Stimulated activated CD8-positive, alpha-beta memory T cell treated with anti-CD3 and anti-CD28 coated beads, Interleukin-4, amount 100 ng/mL, for 48 hours (primary cell): Measurements from ENCODE around the gene RAC3.

Source experiments
- DNase-seq: peaks from one replicate; pipeline ENCODE4 v3.0.0-alpha.2; 2020

RAC3 gene

DNA sequence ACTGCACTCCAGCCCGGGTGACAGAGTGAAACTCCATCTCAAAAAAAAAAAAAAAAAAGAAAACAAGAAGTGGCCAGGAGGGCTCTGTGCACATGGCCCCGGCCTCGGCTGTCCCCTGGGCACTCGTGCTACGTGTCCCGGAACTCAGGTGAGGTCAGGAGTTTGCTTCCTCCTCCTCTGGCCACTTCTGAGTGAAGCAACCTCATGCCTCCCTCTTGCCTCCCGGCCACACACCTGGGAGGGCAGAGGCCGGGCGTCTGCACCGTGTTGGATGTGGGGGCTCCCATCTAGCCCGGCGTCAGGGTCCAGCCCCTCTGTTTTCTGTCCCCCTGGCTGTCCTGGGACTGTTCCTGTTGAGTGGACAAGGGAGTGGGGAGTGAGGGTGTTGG, 31.9 kb upstream of the RAC3 start:
- no peak for DNase-seq

DNA sequence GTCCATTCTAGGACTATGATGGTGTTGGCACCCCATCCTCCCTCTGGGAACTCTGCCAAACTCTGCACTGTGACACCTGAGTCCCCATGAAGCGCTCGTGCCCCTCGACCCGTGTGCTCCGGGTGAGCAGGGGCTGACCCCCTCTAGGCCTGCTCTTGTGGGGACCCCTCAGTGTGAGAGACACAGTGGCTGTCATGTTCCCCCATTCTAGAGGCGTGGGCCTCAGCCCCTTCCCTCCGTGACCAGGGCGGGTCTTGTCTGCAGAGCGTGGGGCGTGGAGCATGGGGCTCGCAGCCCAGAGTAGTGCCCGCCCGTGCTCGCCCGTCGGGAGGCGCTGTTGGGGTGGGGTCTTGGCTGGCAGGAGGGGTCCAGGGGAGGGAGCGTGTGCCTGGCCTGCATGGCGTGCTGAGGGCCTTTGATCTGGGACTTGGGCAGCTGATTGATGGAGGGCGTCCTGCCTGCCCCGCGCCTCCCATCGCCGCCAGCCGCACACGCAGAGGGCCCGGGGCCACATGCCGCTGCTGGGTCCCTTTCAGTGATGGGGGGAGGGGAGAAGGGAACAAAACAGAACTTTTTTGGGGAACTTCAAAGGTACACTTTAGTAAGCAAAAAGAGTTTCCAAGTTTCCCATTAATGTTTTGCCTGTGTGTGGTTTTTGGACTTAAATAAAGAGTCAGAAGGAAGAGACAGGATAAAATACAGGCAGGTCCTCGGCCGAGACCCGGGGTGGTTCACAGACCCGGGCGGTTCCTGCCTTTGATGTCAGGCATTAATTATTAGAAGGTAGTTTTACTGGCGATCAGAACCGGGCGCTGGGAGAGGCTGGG, 31.3 kb upstream of the RAC3 start:
- DNase-seq: no peak

DNA sequence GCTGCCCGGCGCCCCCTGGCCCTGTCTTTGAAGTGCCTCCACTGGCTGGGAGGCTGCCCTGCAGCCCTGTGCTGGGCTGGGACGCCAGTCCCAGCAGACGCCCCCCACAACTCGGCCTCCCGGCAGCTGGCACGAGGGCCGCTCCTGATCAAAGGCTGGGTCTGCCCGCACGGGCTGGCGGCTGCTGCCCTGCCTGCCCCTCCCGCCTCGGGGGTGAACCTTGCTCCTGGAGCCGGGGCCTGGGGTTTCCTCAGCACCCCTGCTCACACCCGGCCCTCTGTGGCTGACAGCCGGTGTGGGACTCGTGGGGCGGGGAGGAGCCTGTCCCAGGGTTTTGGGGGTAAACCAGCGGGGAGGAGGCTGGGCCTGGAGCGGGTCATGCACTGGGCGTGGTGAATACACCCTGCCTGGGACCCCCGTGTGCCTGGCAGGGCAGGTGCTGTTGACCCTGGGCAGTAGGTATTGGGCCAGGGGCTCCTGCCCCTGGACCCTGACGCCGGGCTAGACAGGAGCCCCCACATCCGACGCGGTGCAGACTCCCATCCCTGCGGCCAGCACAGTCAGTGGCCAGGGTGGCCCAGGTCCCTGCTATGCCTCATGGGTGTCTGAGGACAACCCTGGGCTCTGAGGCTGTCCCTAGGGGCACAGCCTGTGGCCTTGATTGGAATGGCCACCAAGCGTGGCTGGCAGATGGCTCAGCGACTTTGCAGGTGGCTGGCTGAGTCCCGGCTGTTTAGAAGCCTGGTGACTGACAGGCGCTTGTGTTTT, 30.5 kb upstream of the RAC3 start:
- no peak for DNase-seq

DNA sequence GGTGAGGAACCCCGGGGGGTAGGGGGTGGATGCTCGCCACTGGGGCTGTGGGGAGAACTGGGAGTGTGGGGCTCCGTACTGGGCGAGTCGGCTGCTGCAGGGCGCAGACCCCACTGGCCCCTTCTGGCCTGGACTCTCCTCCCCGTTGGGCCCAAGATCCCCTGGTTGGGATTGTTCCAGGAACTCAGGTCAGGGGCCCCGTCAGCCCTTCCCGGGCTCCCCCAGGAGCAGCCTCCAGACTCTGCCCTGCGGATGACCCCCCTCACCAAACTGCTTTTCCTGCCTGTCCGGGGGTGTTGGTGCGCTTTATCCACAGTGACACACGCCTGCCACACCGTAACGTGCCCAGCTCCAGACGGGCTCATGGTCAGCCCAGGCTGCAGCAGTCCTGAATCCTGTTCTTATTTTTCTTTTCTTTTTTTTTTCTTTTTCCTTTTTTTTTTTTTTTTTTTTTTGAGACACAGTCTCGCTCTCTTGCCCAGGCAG, 29.9 kb upstream of the RAC3 start:
- DNase-seq: no peak

DNA sequence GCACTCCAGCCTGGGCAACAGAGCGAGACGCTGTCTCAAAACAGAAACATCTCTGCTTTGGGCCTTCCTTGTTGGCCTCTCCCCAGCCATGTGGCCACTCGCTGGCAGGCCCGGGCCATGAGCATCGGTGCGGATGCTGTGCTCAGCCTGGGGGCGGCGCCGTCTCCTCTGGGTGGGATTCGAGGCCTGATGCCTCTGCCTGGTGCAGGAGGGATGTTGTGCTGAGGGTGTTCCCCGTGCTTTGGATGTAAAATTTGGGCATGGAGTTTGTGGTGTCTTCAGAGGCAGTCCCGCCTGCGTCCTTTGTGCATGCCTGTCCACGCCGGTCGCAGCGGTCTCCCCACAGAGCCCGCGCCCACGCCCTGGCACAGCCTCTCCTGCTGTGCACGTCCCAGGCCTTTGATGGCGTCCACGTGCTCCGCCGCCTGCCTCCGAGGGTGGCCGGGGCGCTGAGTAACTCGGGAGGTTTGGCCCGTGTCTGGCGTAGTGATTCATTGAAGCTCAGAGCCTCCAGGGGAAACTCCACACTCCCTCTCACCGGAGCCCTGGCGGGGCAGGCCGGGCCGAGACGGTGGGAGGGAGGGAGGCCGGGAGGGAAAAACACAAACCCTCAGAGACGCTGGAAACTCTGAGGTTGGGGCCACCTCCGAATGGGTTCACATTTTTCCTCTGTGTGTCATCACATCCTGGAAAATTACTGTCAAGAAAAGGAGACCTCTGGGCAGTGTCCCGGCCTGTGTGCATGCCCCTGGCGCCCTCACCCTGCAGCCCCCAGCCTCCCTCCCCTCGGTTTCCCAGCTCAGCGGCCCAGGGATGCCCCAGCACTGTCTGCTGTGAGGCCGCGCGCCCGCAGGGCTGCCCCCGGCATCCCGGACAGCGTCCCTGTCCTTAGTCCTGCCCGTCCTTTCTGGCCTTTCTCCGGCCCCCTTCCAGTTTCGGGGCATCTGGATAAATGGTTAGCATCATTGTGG, 27.8 kb upstream of the RAC3 start:
- DNase-seq: peak; percentile 42

DNA sequence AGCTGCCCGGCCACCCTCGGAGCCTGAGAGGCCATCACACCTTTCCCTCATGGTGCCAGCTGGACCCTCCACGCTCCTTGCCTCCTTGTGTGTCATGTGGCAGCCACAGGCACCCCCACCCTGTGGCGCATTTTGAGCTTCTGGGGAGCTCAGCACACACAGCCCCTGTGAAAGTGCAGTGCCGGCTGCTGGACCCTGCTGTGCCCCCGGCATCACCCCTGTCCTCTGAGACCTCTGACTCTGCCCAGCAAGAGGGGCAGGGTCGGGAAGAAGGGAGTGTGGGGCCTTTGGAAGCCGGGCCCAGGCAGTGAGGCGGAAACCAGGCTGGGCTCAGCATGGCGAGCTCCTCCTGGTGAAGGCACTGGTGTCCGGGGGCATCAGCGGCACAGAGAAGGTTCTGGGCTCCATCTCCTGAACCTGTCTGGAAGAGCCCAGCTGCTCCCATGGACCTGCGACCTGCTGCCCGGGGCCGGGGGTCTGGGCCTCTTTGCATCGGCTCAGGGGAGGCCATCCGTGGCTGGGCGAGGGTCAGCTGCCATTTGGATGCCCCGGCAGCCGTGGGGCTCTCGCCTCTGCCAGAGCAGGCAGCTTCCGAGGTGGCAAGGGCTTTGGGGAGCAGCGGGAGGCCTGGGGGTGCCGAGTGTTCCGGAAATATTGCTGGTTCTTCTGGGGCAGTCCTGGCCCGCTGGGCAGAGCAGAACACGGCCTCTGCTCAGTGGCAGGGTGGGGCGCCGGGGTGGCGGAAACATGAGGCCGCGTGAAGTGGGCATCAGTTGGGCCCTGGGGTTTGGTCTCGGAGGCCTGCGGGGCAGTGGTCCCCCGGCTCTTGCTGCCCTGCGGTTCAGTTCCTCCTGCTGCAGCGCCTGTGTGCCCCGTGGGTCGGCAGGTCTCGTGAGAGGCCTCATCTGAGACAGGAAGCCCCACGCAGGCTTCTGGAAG, 26.7 kb upstream of the RAC3 start:
- DNase-seq: no peak

DNA sequence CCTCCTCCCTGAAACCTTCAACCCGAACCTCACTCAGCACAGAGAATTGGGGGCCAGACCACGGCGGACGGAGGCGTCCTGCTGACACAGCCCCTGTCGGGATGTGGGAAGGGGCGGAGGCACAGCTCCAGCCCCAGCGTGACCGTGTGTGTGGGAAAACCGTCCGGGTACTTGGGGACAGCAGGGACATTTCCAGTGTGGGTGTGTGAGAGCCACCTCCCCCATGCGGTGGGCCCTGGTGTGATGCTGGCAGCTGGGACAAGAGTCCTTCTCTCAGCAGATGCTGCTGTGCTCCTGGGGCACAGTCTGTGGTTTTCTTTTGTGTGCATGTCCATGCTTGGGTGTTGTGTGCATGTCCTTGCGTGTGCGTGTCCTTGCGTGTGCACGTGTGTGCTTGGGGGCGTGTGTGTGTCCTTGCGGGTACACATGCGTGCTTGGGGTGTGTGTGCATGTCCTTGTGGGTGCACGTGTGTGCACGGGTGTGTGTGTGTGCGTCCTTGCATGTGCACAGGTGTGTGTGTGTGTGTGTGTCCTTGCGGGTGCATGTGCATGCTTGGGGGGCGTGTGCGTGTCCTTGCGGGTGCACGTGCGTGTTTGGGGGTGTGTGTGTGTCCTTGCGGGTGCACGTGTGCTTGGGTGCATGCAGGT, 25.7 kb upstream of the RAC3 start:
- no peak for DNase-seq

DNA sequence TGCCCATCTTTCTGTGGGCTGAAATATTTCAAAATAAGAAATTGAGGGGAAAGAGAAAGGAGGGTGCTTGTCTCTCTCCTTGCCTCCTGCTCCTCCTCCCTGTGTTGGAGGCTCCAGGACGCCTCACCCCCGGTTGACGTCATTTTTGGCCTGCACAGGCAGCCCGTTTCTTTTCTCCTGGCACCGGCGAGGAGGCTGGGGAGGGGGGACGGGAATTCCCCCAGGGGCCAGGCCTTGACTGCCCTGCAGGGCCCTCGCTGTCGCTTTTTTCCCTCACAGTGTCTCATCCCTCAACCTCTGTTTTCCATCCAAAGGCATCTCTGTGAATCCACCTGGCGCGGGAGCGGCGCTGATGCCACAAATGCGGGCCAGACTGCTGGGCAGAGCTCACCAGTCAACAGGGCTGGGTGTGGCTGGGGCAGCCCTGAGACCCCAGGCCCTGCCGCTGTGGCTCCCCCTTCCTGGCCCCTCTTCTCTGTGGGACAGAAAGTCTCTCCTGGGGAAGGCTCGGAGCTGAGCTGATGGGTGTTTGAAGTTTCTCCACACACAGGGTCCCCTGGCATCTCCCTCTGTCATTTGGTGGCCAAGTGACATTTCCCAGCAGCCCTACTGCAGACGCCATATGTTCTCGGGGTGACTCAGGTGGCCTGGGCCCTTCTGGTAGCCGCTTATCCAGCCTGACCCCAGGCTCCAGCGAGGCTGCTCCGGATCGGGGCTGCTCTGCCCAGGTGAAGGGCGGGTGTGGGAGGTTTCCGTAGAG, 24.8 kb upstream of the RAC3 start:
- DNase-seq: no peak

DNA sequence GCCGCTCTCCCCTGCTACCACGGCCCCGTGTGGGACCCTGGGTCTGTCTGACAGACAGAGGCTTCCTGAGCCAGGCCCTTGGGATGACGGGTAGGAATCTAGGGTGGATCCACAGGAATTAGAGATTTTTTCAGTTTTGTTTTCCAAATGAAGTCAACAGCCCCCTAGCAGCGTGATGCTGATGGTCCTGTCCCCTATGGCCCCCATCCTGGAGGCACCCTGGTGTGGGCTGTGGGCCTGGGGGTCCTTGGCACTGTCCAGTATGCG, 24.3 kb upstream of the RAC3 start:
- DNase-seq: no peak

DNA sequence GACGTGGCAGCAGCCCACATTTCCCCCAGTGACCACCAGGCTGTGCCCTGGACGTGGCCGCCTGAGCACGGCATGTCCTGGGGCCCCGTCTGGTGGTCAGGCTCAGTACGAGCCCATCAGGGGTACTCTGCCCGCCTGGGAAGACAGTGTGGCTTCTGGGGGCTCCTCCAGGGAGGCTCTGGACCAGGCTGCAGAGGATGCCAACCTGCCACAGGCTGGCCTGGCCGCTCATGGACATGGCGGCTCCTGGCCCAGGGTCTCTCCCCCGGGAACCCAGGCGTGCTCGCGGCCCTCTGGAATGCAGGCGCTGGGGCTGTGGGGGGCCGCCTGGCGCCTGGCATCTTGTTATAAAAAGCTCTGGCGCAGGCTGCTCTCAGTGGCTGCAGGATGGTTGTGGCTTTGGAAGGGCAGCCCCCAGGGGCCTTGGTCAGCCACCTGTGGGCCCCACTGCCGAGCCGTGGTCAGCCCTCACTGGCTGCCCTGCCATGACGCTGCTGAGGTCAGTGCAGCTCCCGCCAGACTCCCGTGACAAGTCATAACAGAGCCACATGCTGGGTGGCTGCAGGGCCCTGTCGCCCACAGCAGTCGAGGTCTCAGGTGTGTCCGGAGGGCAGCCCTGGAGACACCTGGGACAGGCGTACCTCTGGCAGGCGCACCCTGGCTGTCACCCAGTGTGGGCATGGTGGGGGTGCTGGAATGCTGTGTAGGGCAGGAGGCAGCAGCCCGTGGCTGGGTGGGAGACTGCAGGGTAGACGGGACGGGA, 23.8 kb upstream of the RAC3 start:
- no peak for DNase-seq

DNA sequence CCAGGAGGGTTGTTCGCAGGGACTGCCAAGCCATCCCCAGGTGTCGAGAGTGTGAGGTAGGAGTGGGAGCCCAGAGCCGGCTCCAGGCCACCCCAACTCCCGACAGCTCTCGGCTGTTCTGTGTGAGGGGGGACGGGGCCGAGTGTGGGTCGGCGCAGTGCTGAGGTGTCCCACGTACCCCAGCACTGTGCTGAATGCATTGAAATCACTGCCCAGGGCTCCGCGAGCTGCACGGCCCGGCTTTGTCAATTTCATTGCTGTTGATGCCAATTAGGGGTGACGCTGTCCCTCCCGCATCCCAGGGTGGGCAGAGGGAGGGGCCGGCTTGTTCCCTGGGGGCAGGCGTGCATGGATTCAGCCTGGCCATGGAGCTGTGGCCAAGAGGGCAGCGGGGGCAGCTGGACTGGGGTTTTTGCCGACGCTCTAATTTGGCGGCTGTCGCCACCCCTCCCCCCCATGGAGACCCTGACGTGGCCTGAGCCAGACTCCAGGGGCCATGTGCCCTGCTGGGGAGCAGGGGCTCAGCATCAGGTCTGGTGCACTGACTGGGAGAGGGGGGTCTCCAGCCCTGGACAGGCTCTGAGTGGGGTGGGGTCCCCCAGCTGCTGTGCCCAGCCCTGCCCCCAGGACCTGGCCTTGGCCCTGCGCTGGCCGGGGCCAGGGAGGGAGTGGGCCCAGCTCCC, 23.1 kb upstream of the RAC3 start:
- DNase-seq: no peak

DNA sequence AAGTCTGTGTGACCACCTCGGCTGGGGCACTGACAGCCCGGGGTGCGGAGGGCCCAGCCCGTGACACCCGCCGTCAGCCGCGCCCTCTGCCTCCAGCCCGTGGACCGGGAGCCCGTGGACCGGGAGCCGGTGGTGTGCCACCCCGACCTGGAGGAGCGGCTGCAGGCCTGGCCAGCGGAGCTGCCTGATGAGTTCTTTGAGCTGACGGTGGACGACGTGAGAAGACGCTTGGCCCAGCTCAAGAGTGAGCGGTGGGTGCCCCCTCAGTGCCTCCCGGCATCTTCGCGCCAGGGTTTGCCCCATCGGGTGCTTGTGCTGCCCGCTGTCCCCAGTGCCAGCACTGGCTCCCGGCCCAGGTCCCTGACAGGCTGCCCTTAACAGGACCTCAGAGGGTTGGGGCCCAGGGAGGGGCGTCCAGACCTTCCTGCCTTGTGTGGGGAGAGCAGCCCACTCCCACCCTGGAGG, 22.5 kb upstream of the RAC3 start:
- no peak for DNase-seq

DNA sequence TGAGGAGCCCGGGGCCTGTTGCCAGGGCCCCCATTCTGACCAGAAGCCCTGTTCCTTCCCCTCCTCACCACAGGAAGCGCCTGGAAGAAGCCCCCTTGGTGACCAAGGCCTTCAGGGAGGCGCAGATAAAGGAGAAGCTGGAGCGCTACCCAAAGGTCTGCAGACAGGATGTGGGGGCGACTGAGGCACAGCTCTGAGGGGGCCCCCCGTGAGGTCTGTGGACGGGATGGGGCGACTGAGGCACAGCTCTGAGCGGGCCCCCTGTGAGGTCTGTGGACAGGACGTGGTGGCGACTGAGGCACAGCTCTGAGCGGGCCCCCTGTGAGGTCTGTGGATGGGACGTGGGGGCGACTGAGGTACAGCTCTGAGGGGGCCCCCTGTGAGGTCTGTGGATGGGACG, 22.1 kb upstream of the RAC3 start:
- DNase-seq: no peak

DNA sequence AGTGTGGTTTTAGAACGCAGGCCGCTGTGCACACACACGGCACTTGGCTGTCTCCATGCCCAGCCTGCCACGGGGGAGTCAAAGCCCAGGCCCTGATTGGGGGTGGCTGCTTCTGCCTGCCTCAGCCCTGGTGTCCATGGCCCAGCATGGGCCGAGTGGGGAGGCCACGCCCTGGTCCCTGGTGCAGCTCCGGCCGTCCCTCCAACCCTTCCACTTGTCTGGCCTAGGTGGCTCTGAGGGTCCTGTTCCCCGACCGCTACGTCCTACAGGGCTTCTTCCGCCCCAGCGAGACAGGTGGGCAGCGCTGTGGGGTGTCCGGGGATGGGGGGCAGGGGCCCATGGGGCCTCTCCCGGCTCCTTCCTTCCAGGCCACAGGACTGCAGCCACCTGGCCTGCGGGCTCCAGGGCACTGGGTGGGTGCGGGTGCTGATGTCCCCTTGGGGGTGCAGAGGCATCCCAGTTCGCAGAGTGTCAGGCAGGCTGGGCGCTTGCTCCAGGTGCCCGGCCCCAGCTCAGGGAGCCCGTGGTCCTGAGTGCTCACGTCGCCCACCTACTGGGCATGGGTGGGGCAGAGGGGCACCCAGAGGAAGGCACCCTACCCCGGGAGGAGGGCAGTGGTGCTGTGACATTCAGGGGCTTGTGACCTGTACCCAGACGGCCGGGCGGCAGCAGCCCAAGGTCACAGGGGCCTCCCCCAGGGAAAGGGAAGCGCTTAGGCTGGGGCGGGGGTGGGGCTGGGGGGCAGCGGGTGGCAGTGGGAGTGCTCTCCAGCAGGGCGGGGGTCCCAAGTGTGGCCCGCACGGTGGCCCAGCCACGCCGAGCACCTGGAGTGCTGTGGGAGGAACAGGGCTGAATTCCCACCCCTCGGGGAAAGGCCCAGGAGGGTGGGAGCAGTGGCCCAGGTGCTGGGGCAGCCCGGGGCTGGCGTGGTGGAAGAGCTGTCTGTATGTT, 20.6 kb upstream of the RAC3 start:
- DNase-seq: no peak

DNA sequence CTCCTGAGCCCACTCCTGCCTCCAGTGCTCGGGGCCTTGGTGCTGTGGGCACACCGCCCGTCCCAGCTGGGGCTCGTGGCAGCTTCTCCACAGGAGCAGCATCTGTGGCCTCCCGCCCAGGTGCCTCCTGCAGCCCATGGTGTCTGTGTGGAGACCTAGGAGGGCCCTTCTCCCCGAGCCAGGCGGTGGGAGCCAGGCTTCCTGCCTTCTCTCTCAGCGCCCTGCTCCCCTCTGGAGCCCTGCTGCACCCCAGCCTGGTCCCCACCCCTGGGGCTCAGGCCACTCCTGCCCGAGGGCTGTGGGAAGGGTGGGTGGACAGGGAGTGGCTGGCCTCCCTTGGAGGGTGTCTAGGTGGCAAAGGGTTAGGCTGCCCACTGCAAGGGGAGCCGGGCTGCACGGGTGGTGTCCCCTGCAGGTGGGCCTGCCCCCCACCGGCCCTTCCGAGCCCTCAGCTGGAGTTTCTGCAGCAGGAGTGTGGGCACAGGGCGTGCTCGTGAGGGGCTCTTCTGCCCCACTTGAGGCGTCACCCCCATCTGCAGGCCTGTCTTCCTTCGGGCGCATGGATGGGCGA, 19.8 kb upstream of the RAC3 start:
- DNase-seq: no peak

DNA sequence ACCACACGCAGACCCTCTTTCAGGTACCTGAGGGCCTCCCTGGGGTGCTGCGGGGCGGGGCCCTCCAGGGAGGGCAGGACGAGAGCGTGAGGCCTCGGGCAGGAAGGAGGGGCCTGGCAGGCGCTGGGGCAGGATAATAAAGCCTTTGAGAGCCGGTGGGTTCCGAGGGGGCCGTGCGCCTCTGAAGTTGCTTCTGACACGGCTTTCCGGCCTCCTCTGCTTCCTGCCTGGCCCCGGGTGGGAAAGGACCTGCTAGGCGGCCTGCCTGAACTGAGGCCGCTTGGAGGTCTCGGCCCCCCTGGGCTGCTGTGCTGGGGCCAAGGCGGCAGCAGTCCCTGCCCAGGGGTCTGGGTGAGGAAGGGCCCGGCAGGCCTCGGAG, 19.2 kb upstream of the RAC3 start:
- no peak for DNase-seq

DNA sequence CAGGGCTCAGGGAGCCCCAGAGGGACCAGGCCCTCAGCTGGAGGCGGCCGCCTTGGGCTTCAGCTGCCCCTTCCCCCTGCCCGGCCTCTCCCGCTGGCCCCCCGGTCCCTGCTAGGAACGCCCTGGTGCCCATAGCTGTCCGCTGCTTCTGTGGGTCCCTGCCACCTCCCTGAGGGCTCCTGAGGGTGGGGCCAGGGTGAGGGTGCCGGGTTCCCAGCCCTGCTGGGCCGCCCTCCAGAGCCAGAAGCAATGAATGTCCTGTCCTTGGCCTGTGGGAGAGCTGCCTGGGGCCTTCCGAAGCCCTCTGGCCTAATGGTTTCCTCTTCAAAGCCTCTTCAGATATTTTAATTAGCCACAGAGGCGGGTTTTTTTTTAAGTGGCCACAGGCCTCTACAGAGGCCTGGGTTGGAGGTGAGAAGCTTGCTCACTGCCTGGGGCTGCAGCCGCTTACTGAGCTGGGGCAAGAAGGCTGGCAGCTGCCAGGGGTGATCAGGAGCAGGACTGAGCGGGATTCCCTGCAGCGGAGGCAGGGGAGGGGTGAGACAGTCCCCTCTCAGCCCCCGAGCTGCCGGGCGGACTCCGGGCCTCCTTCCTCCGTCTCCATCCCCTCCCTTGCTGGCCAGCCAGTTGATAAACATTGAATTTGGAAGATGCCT, 18.7 kb upstream of the RAC3 start:
- DNase-seq: no peak
